Breast epithelium (tissue), 4 donors: Measurements from ENCODE around the gene ALK. TPM values are rescaled to one million over a fixed set of nuclear protein-coding genes. Genes with fewer than 3 reads are reported as not detected.

Experiments
- DNase-seq, 2 donors: peaks; one replicate each; pipeline ENCODE4 v3.0.0-alpha.2; 2019; ENCODE audit warnings: low spot score in 2 of 2
- H3K27ac ChIP-seq, 2 donors: fragments of 200-600 bp; sonication (generic) in 1 of 2; one replicate each; pipeline ENCODE4 v1.5.1; 2016 to 2019; ENCODE audit warnings: mild to moderate bottlenecking in 1 of 2
- H3K27me3 ChIP-seq, 2 donors: fragments of 200-600 bp; sonication (generic) in 1 of 2; one replicate each; pipeline versions ENCODE4 v1.5.1 to v1.6.0; 2017 to 2019; ENCODE audit warnings: control low read depth in 1 of 2, mild to moderate bottlenecking in 1 of 2
- H3K36me3 ChIP-seq: fragments of 200-600 bp; one replicate; pipeline ENCODE4 v1.5.1; 2019
- H3K4me1 ChIP-seq, 2 donors: fragments of 200-600 bp; sonication (generic); one replicate each; pipeline ENCODE4 v1.5.1; 2016 to 2019; ENCODE audit warnings: control low read depth in 1 of 2
- H3K4me3 ChIP-seq, 3 donors: fragments of 200-600 bp; sonication (generic); 1 replicate in 2 of 3; 2 replicates in 1 of 3; pipeline ENCODE4 v1.5.1; 2016 to 2019; ENCODE audit warnings: mild to moderate bottlenecking in 3 of 3, moderate library complexity in 2 of 3
- H3K9me3 ChIP-seq, 2 donors: fragments of 200-600 bp; sonication (generic) in 1 of 2; one replicate each; pipeline ENCODE4 v1.5.1; 2016 to 2019; ENCODE audit warnings: control low read depth in 1 of 2
- POLR2A ChIP-seq: fragments of 450-650 bp; IDR thresholded peaks from one replicate; pipeline ENCODE4 v1.6.1; 2016; ENCODE audit warnings: antibody characterized with exemption, mild to moderate bottlenecking, moderate library complexity
- POLR2AphosphoS5 ChIP-seq, 3 donors: sonication (generic); formaldehyde crosslinking; IDR thresholded peaks; one replicate each; pipeline ENCODE4 v1.6.1; 2017; ENCODE audit warnings: antibody characterized with exemption in 3 of 3
- intact Hi-C: fragments of 100-400 bp; cut with DNase I; formaldehyde crosslinking; loops from one replicate; pipeline ENCODE4 v1.15.1; 2023; ENCODE audit warnings: low total_unique reads
- total RNA-seq, 3 donors: library from RNA; depleted of rRNA; stranded (reverse); fragments of >200 nt; gene quantifications; one replicate each; pipeline ENCODE4 v1.1.0, GENCODE V29; 2016
- TF ChIP-seq, protein P1 (sequence below), 3 donors: fragments of 450-650 bp; IDR thresholded peaks; one replicate each; pipeline ENCODE4 v1.5.1; 2016 to 2017; ENCODE audit warnings: antibody characterized with exemption in 3 of 3, mild to moderate bottlenecking in 3 of 3, moderate library complexity in 3 of 3

The ALK gene
- total RNA-seq, 3 donors from 2014 or later: 0.33 to 5.6 (median 0.64) TPM

DNA sequence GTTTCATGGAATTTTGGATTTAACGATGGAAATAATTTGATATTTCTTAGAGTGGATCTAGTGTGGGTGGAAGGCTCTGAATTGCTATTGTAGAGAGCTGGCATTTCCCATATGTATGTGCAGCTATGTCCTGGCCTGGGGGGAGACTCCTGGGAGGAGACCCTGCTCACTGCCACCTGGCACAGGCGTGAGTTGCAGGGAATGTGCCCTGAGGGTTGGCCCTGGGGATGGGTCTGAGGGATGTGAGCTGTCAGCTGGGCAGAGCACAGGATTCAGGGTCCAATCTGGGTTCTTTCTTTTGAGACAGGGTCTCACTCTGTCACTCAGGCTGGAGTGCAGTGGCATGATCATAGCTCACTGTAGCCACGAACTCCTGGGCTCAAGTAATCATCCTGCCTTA is 686.0 kb downstream of the ALK start:
- no peaks in the 10 kb centered on the region for H3K27me3 ChIP-seq
- TF ChIP-seq POLR2AphosphoS5 (IDR thresholded peaks at IDR 0.05): no peak
- TF ChIP-seq, protein P1, sequence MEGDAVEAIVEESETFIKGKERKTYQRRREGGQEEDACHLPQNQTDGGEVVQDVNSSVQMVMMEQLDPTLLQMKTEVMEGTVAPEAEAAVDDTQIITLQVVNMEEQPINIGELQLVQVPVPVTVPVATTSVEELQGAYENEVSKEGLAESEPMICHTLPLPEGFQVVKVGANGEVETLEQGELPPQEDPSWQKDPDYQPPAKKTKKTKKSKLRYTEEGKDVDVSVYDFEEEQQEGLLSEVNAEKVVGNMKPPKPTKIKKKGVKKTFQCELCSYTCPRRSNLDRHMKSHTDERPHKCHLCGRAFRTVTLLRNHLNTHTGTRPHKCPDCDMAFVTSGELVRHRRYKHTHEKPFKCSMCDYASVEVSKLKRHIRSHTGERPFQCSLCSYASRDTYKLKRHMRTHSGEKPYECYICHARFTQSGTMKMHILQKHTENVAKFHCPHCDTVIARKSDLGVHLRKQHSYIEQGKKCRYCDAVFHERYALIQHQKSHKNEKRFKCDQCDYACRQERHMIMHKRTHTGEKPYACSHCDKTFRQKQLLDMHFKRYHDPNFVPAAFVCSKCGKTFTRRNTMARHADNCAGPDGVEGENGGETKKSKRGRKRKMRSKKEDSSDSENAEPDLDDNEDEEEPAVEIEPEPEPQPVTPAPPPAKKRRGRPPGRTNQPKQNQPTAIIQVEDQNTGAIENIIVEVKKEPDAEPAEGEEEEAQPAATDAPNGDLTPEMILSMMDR (IDR thresholded peaks at IDR 0.05): no peak
- TF ChIP-seq POLR2A: no peak
- H3K4me3 ChIP-seq: no peak overlapping the region
- DNase-seq: peak in 1 of 2 donors; percentile 14
- H3K4me1 ChIP-seq: no peaks in the 10 kb centered on the region
- H3K27ac ChIP-seq: no peak overlapping the region
- intact Hi-C loops: no loop called here
- no peaks in the 10 kb centered on the region for H3K9me3 ChIP-seq
- no peaks in the 10 kb centered on the region for H3K36me3 ChIP-seq

DNA sequence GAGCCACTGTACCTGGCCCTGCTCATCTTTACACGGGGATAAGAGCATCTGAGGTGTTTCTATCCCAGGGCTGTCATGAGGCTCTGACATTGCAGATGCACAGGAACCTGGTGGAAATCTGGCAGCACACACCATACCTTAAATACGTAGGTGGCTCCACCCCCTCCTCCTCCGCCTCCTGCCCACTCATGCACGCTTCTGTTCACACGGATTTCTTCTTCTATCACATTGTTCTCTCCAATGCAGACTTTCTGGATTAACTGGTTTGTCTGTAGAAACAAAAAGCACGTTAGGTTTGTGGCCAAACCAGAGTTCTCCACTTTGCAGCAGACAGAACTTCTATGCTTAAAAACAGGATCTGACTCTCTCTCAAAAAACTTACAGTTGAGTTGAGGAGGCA is 688.0 kb downstream of the ALK start:
- H3K4me3 ChIP-seq: no peak overlapping the region
- peak in 1 of 3 donors; percentile 38 for TF ChIP-seq POLR2AphosphoS5 (IDR thresholded peaks at IDR 0.05)
- no peak for TF ChIP-seq POLR2A
- TF ChIP-seq, protein P1 (IDR thresholded peaks at IDR 0.05): no peak

DNA sequence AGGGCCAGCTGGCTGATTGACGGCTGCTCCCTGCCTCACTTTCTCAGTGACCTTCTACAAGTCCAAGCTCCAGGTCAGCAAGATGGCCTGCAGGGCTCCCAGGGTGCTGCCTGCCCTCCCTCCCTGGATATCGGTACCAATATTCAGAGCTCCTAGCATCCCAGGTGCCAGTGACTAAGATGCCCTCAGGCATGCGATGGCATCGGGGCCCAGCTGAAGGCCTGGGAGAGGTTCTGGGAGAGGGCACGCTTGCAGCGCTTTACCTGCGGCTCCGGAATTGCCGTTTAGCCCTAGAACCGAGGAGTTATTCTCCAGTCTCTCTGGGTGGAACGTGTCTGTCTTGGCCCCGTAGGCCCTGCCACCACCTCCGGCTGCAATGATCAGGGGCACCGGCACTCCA is 689.3 kb downstream of the ALK start:
- intact Hi-C loops: no loop called here
- TF ChIP-seq, protein P1 (IDR thresholded peaks at IDR 0.05): no peak
- TF ChIP-seq POLR2A (no peak), POLR2AphosphoS5 (IDR thresholded peaks at IDR 0.05) (no peak)
- Histone ChIP-seq H3K27me3 (peaks cover 0 to 7% of the 10 kb centered on the region in 2 donors), H3K4me3 (no peak overlapping the region), H3K4me1 (no peaks in the 10 kb centered on the region), H3K27ac (no peak overlapping the region), H3K36me3 (no peaks in the 10 kb centered on the region), H3K9me3 (no peaks in the 10 kb centered on the region)
- DNase-seq: no peak

More for the DNA sequence above, 688.0 kb downstream of the ALK start:
- H3K27me3 ChIP-seq: peaks cover 0 to 5% of the 10 kb centered on the region in 2 donors
- no peaks in the 10 kb centered on the region for H3K4me1 ChIP-seq
- no peaks in the 10 kb centered on the region for H3K9me3 ChIP-seq
- DNase-seq: peak in 1 of 2 donors; percentile 60
- intact Hi-C loops: no loop called here
- H3K36me3 ChIP-seq: no peaks in the 10 kb centered on the region
- peak overlapping the region; percentile 25 to 35 for H3K27ac ChIP-seq

DNA sequence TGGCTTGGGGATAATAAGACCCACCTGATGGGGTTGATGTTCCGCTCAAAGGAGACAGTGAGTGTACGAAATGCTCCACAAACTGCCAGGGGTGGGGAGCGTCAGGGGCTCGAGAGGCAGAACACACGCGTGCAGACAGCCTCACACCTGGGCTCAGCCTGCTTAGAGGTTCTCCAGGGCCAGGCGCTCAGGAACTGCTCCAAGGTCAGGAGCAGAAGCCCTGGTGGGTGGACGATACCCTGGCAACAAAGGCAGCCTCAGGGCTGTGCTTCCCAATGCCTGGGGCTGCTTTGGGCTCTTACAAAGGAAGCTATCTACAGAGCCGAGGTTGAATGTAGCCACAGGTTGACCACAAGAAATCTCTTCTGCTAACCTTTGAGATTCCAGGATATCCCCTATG is 691.7 kb downstream of the ALK start:
- Histone ChIP-seq H3K36me3 (no peaks in the 10 kb centered on the region), H3K4me1 (no peaks in the 10 kb centered on the region), H3K4me3 (no peak overlapping the region), H3K27me3 (peaks cover 0 to 7% of the 10 kb centered on the region in 2 donors), H3K9me3 (no peaks in the 10 kb centered on the region), H3K27ac (no peak overlapping the region)
- TF ChIP-seq POLR2AphosphoS5 (IDR thresholded peaks at IDR 0.05): no peak
- TF ChIP-seq, protein P1 (IDR thresholded peaks at IDR 0.05): no peak
- TF ChIP-seq POLR2A: no peak
- intact Hi-C loops: no loop called here
- no peak for DNase-seq

DNA sequence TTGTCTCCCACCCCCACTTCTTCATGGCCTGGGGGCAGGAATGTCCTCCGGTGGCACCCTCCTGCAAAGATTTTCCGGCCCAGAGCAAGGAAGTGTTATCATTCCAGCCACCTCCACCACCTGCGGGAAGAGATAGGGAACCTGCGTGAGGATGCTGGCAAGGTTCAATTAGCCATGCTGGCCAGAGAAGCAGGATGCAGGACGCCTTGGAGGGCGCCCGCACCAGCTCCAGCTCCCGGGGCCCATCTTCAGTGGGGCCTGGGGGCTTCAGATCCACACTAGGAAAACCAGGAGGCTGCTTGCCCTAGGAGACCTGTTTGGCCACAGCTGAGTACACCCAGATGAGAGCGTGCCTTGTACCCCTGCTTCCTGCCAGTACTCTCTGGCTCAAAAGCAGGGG is 692.4 kb downstream of the ALK start:
- intact Hi-C loops: no loop called here
- H3K4me1 ChIP-seq: no peaks in the 10 kb centered on the region
- H3K27ac ChIP-seq: no peak overlapping the region
- no peak for DNase-seq
- peaks cover 0 to 7% of the 10 kb centered on the region in 2 donors for H3K27me3 ChIP-seq
- TF ChIP-seq POLR2A: no peak
- TF ChIP-seq, protein P1 (IDR thresholded peaks at IDR 0.05): no peak
- no peak for TF ChIP-seq POLR2AphosphoS5 (IDR thresholded peaks at IDR 0.05)
- no peaks in the 10 kb centered on the region for H3K9me3 ChIP-seq
- H3K4me3 ChIP-seq: no peak overlapping the region
- no peaks in the 10 kb centered on the region for H3K36me3 ChIP-seq
